GM12878 (cell line): ENCODE data around the gene BRD2. TPM values are rescaled to one million over a fixed set of nuclear protein-coding genes. Genes with fewer than 3 reads are reported as not detected.
A peak's percentile ranks its signal among the peaks of the same experiment; 100 is the strongest.

Experiments
- ATAC-seq: fragments of 200-7000 bp; cut with Tn5 transposase; 3 replicates; pipeline ENCODE4 v1.9.1; 2020; ENCODE audit warnings: mild to moderate bottlenecking, moderate library complexity
- BruUV-seq: library from RNA; stranded (reverse); fragments of 400-500 nt; replicated peaks from 2 replicates; lab custom pipeline; 2021; lab: Mats Ljungman, UMichigan
- CTCF ChIA-PET: fragments of 300-600 bp; sonication (Branson Sonifier 250); formaldehyde crosslinking; extraction: SDS; loops from one replicate; lab custom pipeline; 2021; ENCODE audit warnings: inconsistent platforms; lab: Yijun Ruan, JAX
- POLR2A ChIA-PET: fragments of 350-600 bp; formaldehyde crosslinking; extraction: SDS; loops from one replicate; lab custom pipeline; 2021; ENCODE audit warnings: inconsistent platforms; lab: Charles Lee
- RAD21 ChIA-PET: fragments of 300-600 bp; sonication (Branson Sonifier 250); formaldehyde crosslinking; loops from one replicate; lab custom pipeline; 2023; ENCODE audit warnings: antibody characterized with exemption; ENCODE audit not compliant: unreplicated experiment; lab: Charles Lee
- SMC1A ChIA-PET: fragments of 300-600 bp; sonication (Branson Sonifier 250); formaldehyde crosslinking; loops from one replicate; lab custom pipeline; 2023; ENCODE audit not compliant: unreplicated experiment, uncharacterized antibody; lab: Charles Lee
- DNase-seq: peaks from one replicate; pipeline ENCODE4 v3.0.0-alpha.2; 2011; ENCODE audit warnings: low read depth, low spot score
- FAIRE-seq: peaks from 3 replicates; lab custom pipeline; 2011; peaks lifted over from hg19 to GRCh38; lab: Jason Lieb, UNC
- H2AFZ ChIP-seq: 2 replicates; pipeline ENCODE4 v1.6.0; 2011; ENCODE audit warnings: low read depth, low read length, control low read depth; ENCODE audit not compliant: control insufficient read depth
- H3K27ac ChIP-seq: 2 replicates; pipeline ENCODE4 v1.5.1; 2011; ENCODE audit warnings: control low read depth; ENCODE audit not compliant: control insufficient read depth, insufficient read depth
- H3K27me3 ChIP-seq, 2 experiments: replicated peaks in 1 of 2; 2 replicates each; pipeline versions ENCODE4 v1.6.0 to v1.6.1; 2011; ENCODE audit warnings: low read length in 1 of 2; ENCODE audit not compliant: control insufficient read depth in 2 of 2, insufficient read depth in 2 of 2
- H3K36me3 ChIP-seq, 2 experiments: 2 replicates each; pipeline ENCODE4 v1.5.1; 2011; ENCODE audit warnings: low read length in 1 of 2; ENCODE audit not compliant: control insufficient read depth in 2 of 2, insufficient read depth in 2 of 2
- H3K4me1 ChIP-seq: 2 replicates; pipeline ENCODE4 v1.6.1; 2011; ENCODE audit warnings: mild to moderate bottlenecking, low read length, moderate library complexity, mixed read lengths; ENCODE audit not compliant: control insufficient read depth, insufficient read depth
- H3K4me2 ChIP-seq: 2 replicates; pipeline ENCODE4 v1.6.0; 2011; ENCODE audit warnings: control low read depth; ENCODE audit not compliant: control insufficient read depth, insufficient read depth
- H3K4me3 ChIP-seq: fragments of 200-600 bp; sonication (generic); 2 replicates; pipeline ENCODE4 v1.5.1; 2016
- H3K79me2 ChIP-seq: 2 replicates; pipeline ENCODE4 v1.6.0; 2011; ENCODE audit warnings: low read length; ENCODE audit not compliant: control insufficient read depth, insufficient read depth
- H3K9ac ChIP-seq: 2 replicates; pipeline ENCODE4 v1.8.0; 2011; ENCODE audit warnings: low read length, control low read depth, mixed read lengths; ENCODE audit not compliant: control insufficient read depth, insufficient read depth
- H3K9me3 ChIP-seq: replicated peaks from 3 replicates; pipeline ENCODE4 v1.5.1; 2011; ENCODE audit warnings: mild to moderate bottlenecking, low read length; ENCODE audit not compliant: control insufficient read depth, insufficient read depth
- H4K20me1 ChIP-seq: 2 replicates; pipeline ENCODE4 v1.6.0; 2011; ENCODE audit not compliant: control insufficient read depth, insufficient read depth
- ATF7 ChIP-seq: fragments of 450-650 bp; IDR thresholded peaks from 2 replicates; pipeline ENCODE4 v1.6.1; 2016; ENCODE audit warnings: low read depth, mild to moderate bottlenecking
- EP300 ChIP-seq, 2 experiments: fragments of 150-350 bp in 1 of 2; IDR thresholded peaks; 2 replicates each; pipeline ENCODE4 v1.6.1; 2011 to 2012; ENCODE audit warnings: low read depth in 2 of 2, low read length in 2 of 2, borderline replicate concordance in 1 of 2, improper control_type of control experiment in 1 of 2, inconsistent platforms in 1 of 2; ENCODE audit not compliant: control insufficient read depth in 1 of 2
- FOS ChIP-seq: IDR thresholded peaks from 3 replicates; pipeline ENCODE4 v1.6.1; 2011; ENCODE audit warnings: borderline replicate concordance; ENCODE audit not compliant: insufficient read length; ENCODE audit errors: extremely low read depth
- JUNB ChIP-seq: IDR thresholded peaks from 2 replicates; pipeline ENCODE4 v1.6.1; 2016; ENCODE audit warnings: antibody characterized with exemption, mild to moderate bottlenecking
- NFXL1 ChIP-seq: fragments of 450-650 bp; IDR thresholded peaks from 2 replicates; pipeline ENCODE4 v1.6.1; 2017; ENCODE audit warnings: antibody characterized with exemption, mild to moderate bottlenecking, borderline replicate concordance
- RAD21 ChIP-seq: IDR thresholded peaks from 2 replicates; pipeline ENCODE4 v1.6.1; 2011; ENCODE audit warnings: mild to moderate bottlenecking, low read depth, low read length, moderate library complexity; ENCODE audit not compliant: insufficient read depth
- RAD51 ChIP-seq: fragments of 450-650 bp; IDR thresholded peaks from 2 replicates; pipeline ENCODE4 v1.6.1; 2016; ENCODE audit warnings: moderate library complexity, mild to moderate bottlenecking, inconsistent platforms
- RELA ChIP-seq: fragments of 450-650 bp; IDR thresholded peaks from 2 replicates; pipeline ENCODE4 v1.8.0; 2014; ENCODE audit warnings: borderline replicate concordance; ENCODE audit not compliant: partially characterized antibody
- SIN3A ChIP-seq: IDR thresholded peaks from 2 replicates; pipeline ENCODE4 v1.6.1; 2012; ENCODE audit warnings: low read depth, low read length, improper control_type of control experiment
- TCF7 ChIP-seq: IDR thresholded peaks from 2 replicates; pipeline ENCODE4 v1.6.1; 2014; ENCODE audit warnings: antibody characterized with exemption, borderline replicate concordance
- WRNIP1 ChIP-seq: IDR thresholded peaks from 2 replicates; pipeline ENCODE4 v1.6.1; 2011; ENCODE audit warnings: low read depth, low read length, improper control_type of control experiment, borderline replicate concordance
- WGBS: methylation state at CpG from one replicate; pipeline ENCODE4 v1.1.6; 2016; ENCODE audit warnings: low lambda C conversion rate; ENCODE audit not compliant: insufficient replicate concordance, insufficient coverage; ENCODE audit errors: missing lambda C conversion rate; 5-methylcytosine and 5-hydroxymethylcytosine counted together
- in situ Hi-C: fragments of 300-500 bp; cut with MboI; formaldehyde crosslinking; loops from 9 replicates; pipeline ENCODE4 v1.14.3; 2018; ENCODE audit warnings: mixed read lengths
- intact Hi-C: fragments of 100-400 bp; cut with micrococcal nuclease; formaldehyde crosslinking; loops from one replicate; pipeline ENCODE4 v1.14.2; 2022; ENCODE audit not compliant: unreplicated experiment
- polyA plus RNA-seq, 11 experiments: library from polyadenylated mRNA; depleted of rRNA in 4 of 11; unstranded in 6 of 11; stranded (reverse) in 5 of 11; fragments of >200 nt; fragmentation: Nextera tagmentation in 4 of 11; fragmentation: Illumina TruSeq in 1 of 11; extraction: Ambion mirVana in 4 of 11; extraction: Trizol in 1 of 11; gene quantifications; 1 replicate in 1 of 11; 2 replicates in 10 of 11; pipeline versions ENCODE4 v1.2.1 to v1.2.3, GENCODE V29; 2011 to 2016; ENCODE audit warnings: inconsistent platforms in 2 of 11, missing spikeins in 2 of 11, low read depth in 1 of 11
- total RNA-seq, 4 experiments: library from RNA; depleted of rRNA in 3 of 4; stranded (reverse); fragments of >200 nt in 3 of 4; fragmentation: Illumina TruSeq in 1 of 4; extraction: Trizol in 1 of 4; gene quantifications; 2 replicates each; pipeline versions ENCODE4 v1.2.1 to v1.2.3, GENCODE V29; 2013 to 2021
- TF ChIP-seq, protein P1 (sequence below): fragments of 150-350 bp; IDR thresholded peaks from 2 replicates; pipeline ENCODE4 v1.6.1; 2016; ENCODE audit warnings: low read depth, low read length
- TF ChIP-seq, protein P2 (sequence below): IDR thresholded peaks from 2 replicates; pipeline ENCODE4 v1.6.1; 2011; ENCODE audit warnings: low read depth, low read length, improper control_type of control experiment, borderline replicate concordance
- TF ChIP-seq, protein P3 (sequence below): fragments of 450-650 bp; IDR thresholded peaks from 2 replicates; pipeline ENCODE4 v1.6.1; 2017; ENCODE audit warnings: mild to moderate bottlenecking, moderate library complexity

Gene BRD2
- total and polyA plus RNA-seq, 10 of the 15 experiments (the other 5 are each of a cell fraction or from before 2014, with no cell fraction given) = 32.2 to 239 (median 139) TPM

DNA sequence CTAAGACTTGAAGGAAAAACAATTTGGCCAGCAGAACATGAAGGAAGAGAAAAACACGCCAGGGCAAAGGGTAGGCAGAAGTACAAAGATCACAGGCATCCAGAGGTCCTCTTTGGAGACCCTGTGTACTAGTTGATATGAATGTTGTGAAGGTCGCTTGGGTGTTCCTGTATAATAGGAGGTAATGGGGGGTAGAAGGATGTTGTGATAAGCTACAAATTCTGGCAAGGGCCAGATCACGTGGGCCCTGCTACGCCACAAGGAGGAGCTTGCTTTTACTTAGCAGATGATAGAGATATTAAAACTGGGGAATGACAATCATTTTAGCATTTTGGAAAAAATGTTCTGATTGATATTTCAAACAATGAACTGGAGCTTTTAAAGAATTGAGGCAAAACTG lies 14.6 kb upstream of the BRD2 start:
- 0 out of 2 replicates have a peak overlapping the region, but pooled peaks have one; percentile 23 for H3K4me2 ChIP-seq
- FAIRE-seq (no peak), ATAC-seq (no peak), DNase-seq (no peak)
- no peaks in the 10 kb centered on the region for H3K27me3 ChIP-seq
- H3K36me3 ChIP-seq = peaks cover 0 to 4% of the 10 kb centered on the region in 2 experiments; a peak in 2 of 4 replicates
- intact Hi-C loops (loop anchor here (1.0 to 2.0 kb wide), 3 partner anchors 17 to 68 kb away; no protein-coding TSS in a partner anchor), in situ Hi-C loops (loop anchor here (25.0 kb wide), 2 partner anchors 1391 to 1709 kb away; partner anchors contain the start of gene LTA)
- H3K4me3 ChIP-seq = 0 out of 2 replicates have a peak overlapping the region, but pooled peaks have one; percentile 98
- peaks cover 38% of the 10 kb centered on the region for H3K4me1 ChIP-seq
- RAD21 ChIA-PET = interaction anchor here (0.8 to 8.3 kb wide), 17 partner anchors 12 to 295 kb away, joined by 3 to 224 read pairs (median 11); partner anchors contain the start of genes BRD2, HLA-DMB, HLA-DOA and HLA-DPB1
- no peak overlapping the region for H2AFZ ChIP-seq
- peak overlapping the region; percentile 90 for H3K27ac ChIP-seq
- H3K9ac ChIP-seq = no peak overlapping the region
- SMC1A ChIA-PET = interaction anchor here (0.6 to 11.3 kb wide), 23 partner anchors 16 to 444 kb away, joined by 3 to 354 read pairs (median 5); partner anchors contain the start of genes BRD2, HLA-DMB, HLA-DPB1 and PSMB8
- H4K20me1 ChIP-seq = no peaks in the 10 kb centered on the region
- peaks cover 39% of the 10 kb centered on the region for H3K79me2 ChIP-seq
- no TSS peak for BruUV-seq
- no peaks in the 10 kb centered on the region for H3K9me3 ChIP-seq
- POLR2A ChIA-PET = interaction anchor here (0.6 to 13.5 kb wide), 23 partner anchors 8 to 318 kb away, joined by 3 to 486 read pairs (median 7); partner anchors contain the start of genes BRD2, HLA-DMB, HLA-DOA and HLA-DPA1
- CTCF ChIA-PET = interaction anchor here (0.6 to 13.5 kb wide), 33 partner anchors 12 to 685 kb away, joined by 3 to 532 read pairs (median 8); partner anchors contain the start of genes BRD2, HLA-DMB, HLA-DPA1 and PSMB8
- 63% methylated on average over 4 of the region's 4 CpGs for WGBS
- TF ChIP-seq, protein P1, sequence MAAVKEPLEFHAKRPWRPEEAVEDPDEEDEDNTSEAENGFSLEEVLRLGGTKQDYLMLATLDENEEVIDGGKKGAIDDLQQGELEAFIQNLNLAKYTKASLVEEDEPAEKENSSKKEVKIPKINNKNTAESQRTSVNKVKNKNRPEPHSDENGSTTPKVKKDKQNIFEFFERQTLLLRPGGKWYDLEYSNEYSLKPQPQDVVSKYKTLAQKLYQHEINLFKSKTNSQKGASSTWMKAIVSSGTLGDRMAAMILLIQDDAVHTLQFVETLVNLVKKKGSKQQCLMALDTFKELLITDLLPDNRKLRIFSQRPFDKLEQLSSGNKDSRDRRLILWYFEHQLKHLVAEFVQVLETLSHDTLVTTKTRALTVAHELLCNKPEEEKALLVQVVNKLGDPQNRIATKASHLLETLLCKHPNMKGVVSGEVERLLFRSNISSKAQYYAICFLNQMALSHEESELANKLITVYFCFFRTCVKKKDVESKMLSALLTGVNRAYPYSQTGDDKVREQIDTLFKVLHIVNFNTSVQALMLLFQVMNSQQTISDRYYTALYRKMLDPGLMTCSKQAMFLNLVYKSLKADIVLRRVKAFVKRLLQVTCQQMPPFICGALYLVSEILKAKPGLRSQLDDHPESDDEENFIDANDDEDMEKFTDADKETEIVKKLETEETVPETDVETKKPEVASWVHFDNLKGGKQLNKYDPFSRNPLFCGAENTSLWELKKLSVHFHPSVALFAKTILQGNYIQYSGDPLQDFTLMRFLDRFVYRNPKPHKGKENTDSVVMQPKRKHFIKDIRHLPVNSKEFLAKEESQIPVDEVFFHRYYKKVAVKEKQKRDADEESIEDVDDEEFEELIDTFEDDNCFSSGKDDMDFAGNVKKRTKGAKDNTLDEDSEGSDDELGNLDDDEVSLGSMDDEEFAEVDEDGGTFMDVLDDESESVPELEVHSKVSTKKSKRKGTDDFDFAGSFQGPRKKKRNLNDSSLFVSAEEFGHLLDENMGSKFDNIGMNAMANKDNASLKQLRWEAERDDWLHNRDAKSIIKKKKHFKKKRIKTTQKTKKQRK = no peak
- TF ChIP-seq NFXL1 (no peak), ATF7 (no peak), FOS (no peak), JUNB (no peak), EP300 (IDR thresholded peaks at IDR 0.05; ENCODE audit: borderline replicate concordance in 1 of 2, control insufficient read depth in 1 of 2, low read depth in 2 of 2, low read length in 2 of 2) (no peak), SIN3A (no peak), WRNIP1 (no peak), TCF7 (no peak), RAD21 (no peak), RELA (no peak), RAD51 (no peak)
- TF ChIP-seq, protein P2, sequence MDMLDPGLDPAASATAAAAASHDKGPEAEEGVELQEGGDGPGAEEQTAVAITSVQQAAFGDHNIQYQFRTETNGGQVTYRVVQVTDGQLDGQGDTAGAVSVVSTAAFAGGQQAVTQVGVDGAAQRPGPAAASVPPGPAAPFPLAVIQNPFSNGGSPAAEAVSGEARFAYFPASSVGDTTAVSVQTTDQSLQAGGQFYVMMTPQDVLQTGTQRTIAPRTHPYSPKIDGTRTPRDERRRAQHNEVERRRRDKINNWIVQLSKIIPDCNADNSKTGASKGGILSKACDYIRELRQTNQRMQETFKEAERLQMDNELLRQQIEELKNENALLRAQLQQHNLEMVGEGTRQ = no peak
- TF ChIP-seq, protein P3, sequence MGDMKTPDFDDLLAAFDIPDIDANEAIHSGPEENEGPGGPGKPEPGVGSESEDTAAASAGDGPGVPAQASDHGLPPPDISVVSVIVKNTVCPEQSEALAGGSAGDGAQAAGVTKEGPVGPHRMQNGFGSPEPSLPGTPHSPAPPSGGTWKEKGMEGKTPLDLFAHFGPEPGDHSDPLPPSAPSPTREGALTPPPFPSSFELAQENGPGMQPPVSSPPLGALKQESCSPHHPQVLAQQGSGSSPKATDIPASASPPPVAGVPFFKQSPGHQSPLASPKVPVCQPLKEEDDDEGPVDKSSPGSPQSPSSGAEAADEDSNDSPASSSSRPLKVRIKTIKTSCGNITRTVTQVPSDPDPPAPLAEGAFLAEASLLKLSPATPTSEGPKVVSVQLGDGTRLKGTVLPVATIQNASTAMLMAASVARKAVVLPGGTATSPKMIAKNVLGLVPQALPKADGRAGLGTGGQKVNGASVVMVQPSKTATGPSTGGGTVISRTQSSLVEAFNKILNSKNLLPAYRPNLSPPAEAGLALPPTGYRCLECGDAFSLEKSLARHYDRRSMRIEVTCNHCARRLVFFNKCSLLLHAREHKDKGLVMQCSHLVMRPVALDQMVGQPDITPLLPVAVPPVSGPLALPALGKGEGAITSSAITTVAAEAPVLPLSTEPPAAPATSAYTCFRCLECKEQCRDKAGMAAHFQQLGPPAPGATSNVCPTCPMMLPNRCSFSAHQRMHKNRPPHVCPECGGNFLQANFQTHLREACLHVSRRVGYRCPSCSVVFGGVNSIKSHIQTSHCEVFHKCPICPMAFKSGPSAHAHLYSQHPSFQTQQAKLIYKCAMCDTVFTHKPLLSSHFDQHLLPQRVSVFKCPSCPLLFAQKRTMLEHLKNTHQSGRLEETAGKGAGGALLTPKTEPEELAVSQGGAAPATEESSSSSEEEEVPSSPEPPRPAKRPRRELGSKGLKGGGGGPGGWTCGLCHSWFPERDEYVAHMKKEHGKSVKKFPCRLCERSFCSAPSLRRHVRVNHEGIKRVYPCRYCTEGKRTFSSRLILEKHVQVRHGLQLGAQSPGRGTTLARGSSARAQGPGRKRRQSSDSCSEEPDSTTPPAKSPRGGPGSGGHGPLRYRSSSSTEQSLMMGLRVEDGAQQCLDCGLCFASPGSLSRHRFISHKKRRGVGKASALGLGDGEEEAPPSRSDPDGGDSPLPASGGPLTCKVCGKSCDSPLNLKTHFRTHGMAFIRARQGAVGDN = no peak
